Nephron progenitor cell (in vitro differentiated cells): Measurements from ENCODE around the gene CEP85.
"Not testable (repeated sequence)": the region's sequence is repeated elsewhere in the genome, so short reads cannot be mapped to it uniquely, and the experiment has no call there.

Experiments used
- DNase-seq: peaks from one replicate; pipeline ENCODE4 v3.0.0; 2021
- H3K27ac Mint-ChIP-seq: 2 replicates; pipeline ENCODE4 v1.8.0; 2021; ENCODE audit warnings: mild to moderate bottlenecking, moderate library complexity, mixed read lengths
- H3K27me3 Mint-ChIP-seq: 2 replicates; pipeline ENCODE4 v1.8.0; 2021; ENCODE audit warnings: mild to moderate bottlenecking, low read depth, mixed read lengths; ENCODE audit not compliant: poor library complexity
- H3K36me3 Mint-ChIP-seq: 2 replicates; pipeline ENCODE4 v1.8.0; 2021; ENCODE audit warnings: low read depth, mixed read lengths
- H3K4me1 Mint-ChIP-seq: 2 replicates; pipeline ENCODE4 v1.8.0; 2021; ENCODE audit warnings: mixed read lengths
- H3K4me3 Mint-ChIP-seq: 2 replicates; pipeline ENCODE4 v1.8.0; 2021; ENCODE audit warnings: mild to moderate bottlenecking, moderate library complexity, mixed read lengths
- H3K9me3 Mint-ChIP-seq: 2 replicates; pipeline ENCODE4 v1.8.0; 2021; ENCODE audit warnings: mild to moderate bottlenecking, moderate library complexity, mixed read lengths
- CTCF ChIP-seq: fragments of 200-600 bp; sonication (generic); IDR thresholded peaks from 2 replicates; pipeline ENCODE4 v1.5.0; 2021; ENCODE audit warnings: antibody characterized with exemption

CEP85 gene

GRCh38 chr1:26291433-26291832 lies 57.4 kb downstream of the CEP85 start:
- no peak for TF ChIP-seq CTCF
- no peak overlapping the region for H3K27ac Mint-ChIP-seq
- H3K27me3 Mint-ChIP-seq, result peaks cover 3% of the 10 kb centered on the region
- no peaks in the 10 kb centered on the region for H3K9me3 Mint-ChIP-seq
- DNase-seq, result no peak
- H3K4me3 Mint-ChIP-seq, result no peak overlapping the region
- H3K36me3 Mint-ChIP-seq, result peaks cover 24% of the 10 kb centered on the region
- peaks cover 88% of the 10 kb centered on the region for H3K4me1 Mint-ChIP-seq

GRCh38 chr1:26291939-26292338 lies 57.9 kb downstream of the CEP85 start:
- Mint-ChIP-seq H3K4me3 (peak overlapping the region; percentile 14), H3K36me3 (peaks cover 24% of the 10 kb centered on the region), H3K27ac (no peak overlapping the region), H3K4me1 (peaks cover 86% of the 10 kb centered on the region), H3K27me3 (peaks cover 3% of the 10 kb centered on the region), H3K9me3 (no peaks in the 10 kb centered on the region)
- no peak for TF ChIP-seq CTCF
- DNase-seq, result no peak

GRCh38 chr1:26292735-26293134 lies 58.7 kb downstream of the CEP85 start:
- not testable (repeated sequence) for DNase-seq, H3K9me3 Mint-ChIP-seq, H3K27ac Mint-ChIP-seq, H3K27me3 Mint-ChIP-seq, H3K4me3 Mint-ChIP-seq
- Mint-ChIP-seq H3K4me1 (peaks cover 78% of the 10 kb centered on the region), H3K36me3 (peaks cover 24% of the 10 kb centered on the region)

GRCh38 chr1:26293911-26294463 lies 60.0 kb downstream of the CEP85 start:
- TF ChIP-seq CTCF, result no peak
- no peak overlapping the region for H3K27ac Mint-ChIP-seq
- H3K4me1 Mint-ChIP-seq, result peaks cover 75% of the 10 kb centered on the region
- no peak overlapping the region for H3K4me3 Mint-ChIP-seq
- peaks cover 24% of the 10 kb centered on the region for H3K36me3 Mint-ChIP-seq
- peaks cover 3% of the 10 kb centered on the region for H3K27me3 Mint-ChIP-seq
- DNase-seq, result no peak
- no peaks in the 10 kb centered on the region for H3K9me3 Mint-ChIP-seq

GRCh38 chr1:26295194-26296138 lies 61.5 kb downstream of the CEP85 start:
- Mint-ChIP-seq H3K36me3 (peaks cover 24% of the 10 kb centered on the region), H3K27me3 (peaks cover 3% of the 10 kb centered on the region), H3K27ac (no peak overlapping the region), H3K9me3 (no peaks in the 10 kb centered on the region), H3K4me1 (peaks cover 67% of the 10 kb centered on the region), H3K4me3 (no peak overlapping the region)
- TF ChIP-seq CTCF, result no peak
- no peak for DNase-seq

- DNase-seq, result no peak
- Mint-ChIP-seq H3K36me3 (peaks cover 24% of the 10 kb centered on the region), H3K4me3 (no peak overlapping the region), H3K27me3 (peaks cover 3% of the 10 kb centered on the region), H3K27ac (peak overlapping the region; percentile 94), H3K9me3 (no peaks in the 10 kb centered on the region), H3K4me1 (peaks cover 57% of the 10 kb centered on the region)
- no peak for TF ChIP-seq CTCF
Measured at GRCh38 chr1:26296340-26297056, 62.5 kb downstream of the CEP85 start.
